ENCODE data around the gene ALKBH4.

Gene ALKBH4

DNA sequence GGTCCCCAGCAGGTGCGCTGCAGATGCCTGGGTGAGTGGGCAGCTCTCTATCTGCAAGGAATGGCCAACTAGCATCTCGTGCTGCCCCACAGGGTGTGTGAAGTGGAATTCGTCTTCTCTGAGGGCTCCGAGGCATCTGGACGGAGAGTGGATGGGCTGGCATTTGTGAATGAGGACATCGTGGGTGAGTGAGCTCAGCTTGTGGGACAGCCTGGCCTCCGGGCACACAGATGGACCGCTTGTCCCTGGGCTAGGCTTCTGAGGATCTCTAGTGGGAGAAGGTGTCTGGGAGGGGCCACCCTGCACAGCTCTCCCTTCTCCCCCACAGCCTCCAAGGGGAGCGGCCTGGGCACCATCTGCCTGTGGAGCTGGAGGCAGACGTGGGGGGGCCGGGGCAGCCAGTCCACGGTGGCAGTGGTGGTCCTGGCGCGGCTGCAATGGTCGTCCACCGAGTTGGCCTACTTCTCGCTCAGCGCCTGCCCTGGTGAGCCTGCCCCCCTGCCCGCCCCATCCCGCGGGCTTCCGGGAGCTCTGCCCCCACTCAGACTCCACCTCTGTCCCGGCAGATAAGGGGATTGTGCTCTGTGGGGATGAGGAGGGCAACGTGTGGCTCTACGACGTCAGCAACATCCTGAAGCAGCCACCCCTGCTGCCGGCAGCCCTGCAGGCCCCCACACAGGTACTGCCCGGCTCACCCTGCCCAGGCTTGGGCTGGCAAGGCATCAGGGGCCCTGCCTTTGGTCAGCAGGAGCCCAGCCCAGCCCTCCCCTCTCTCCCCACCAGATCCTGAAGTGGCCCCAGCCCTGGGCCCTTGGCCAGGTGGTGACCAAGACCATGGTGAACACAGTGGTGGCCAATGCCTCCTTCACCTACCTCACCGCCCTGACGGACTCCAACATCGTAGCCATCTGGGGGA, 7.7 kb upstream of the ALKBH4 start:
- no peak for DNase-seq (ENCODE audit: low spot score)
- Histone ChIP-seq H3K4me2 (ENCODE audit: insufficient read depth, low read length, poor library complexity, severe bottlenecking) (no peak overlapping the region), H3K14ac (ENCODE audit: low read length) (no peak overlapping the region)

GRCh38 chr7:102471791-102472125, 7.1 kb upstream of the ALKBH4 start:
- Histone ChIP-seq H3K27ac (replicated peaks; ENCODE audit: low read length) (no peak overlapping the region), H3K4ac (ENCODE audit: low read length) (no peak overlapping the region), H2BK15ac (ENCODE audit: low read length) (no peak overlapping the region), H4K8ac (ENCODE audit: low read depth, low read length) (no peak overlapping the region), H3K14ac (ENCODE audit: low read length) (no peak overlapping the region), H3K4me3 (ENCODE audit: low read length in 2 of 2) (peak overlapping the region in 1 of 2 donors; percentile 32), H3K9ac (ENCODE audit: low read depth, low read length, poor library complexity) (no peak overlapping the region), H3K23ac (ENCODE audit: low read depth, low read length, poor library complexity) (no peak overlapping the region), H2BK12ac (ENCODE audit: low read length) (no peak overlapping the region), H3K18ac (ENCODE audit: low read length) (no peak overlapping the region), H4K91ac (ENCODE audit: low read depth, low read length, poor library complexity) (no peak overlapping the region), H2BK120ac (ENCODE audit: low read depth, low read length) (no peak overlapping the region), H3K79me1 (ENCODE audit: low read depth, low read length) (peaks cover 9% of the 10 kb centered on the region), H2AFZ (ENCODE audit: low read length) (no peak overlapping the region), H3K27me3 (ENCODE audit: control insufficient read depth in 3 of 3, insufficient read depth in 3 of 3, low read depth in 1 of 3, low read length in 3 of 3) (no peaks in the 10 kb centered on the region), H3K4me2 (ENCODE audit: insufficient read depth, low read length, poor library complexity, severe bottlenecking) (no peak overlapping the region), H2AK5ac (ENCODE audit: low read depth, low read length) (no peak overlapping the region), H3K36me3 (replicated peaks in 1 of 2; ENCODE audit: control insufficient read depth in 2 of 2, insufficient read depth in 2 of 2, low read length in 2 of 2) (peaks cover 20 to 57% of the 10 kb centered on the region in 2 donors), H3K9me3 (replicated peaks in 1 of 2; ENCODE audit: control insufficient read depth in 2 of 2, insufficient read depth in 1 of 2, low read depth in 1 of 2, low read length in 2 of 2) (no peaks in the 10 kb centered on the region), H3K4me1 (ENCODE audit: control insufficient read depth in 2 of 2, insufficient read depth in 1 of 2, low read depth in 1 of 2, low read length in 2 of 2) (no peaks in the 10 kb centered on the region), H2BK5ac (ENCODE audit: low read length) (no peak overlapping the region)
- no peak for DNase-seq (ENCODE audit: low spot score)
- no CpG with 5 or more reads among the region's 6 CpGs for WGBS, 2 donors (ENCODE audit: extremely low coverage in 2 of 2, insufficient read length in 2 of 2, insufficient replicate concordance in 1 of 2)

More for the DNA sequence above, 7.7 kb upstream of the ALKBH4 start:
- Histone ChIP-seq H2AFZ (ENCODE audit: low read length) (no peak overlapping the region), H4K8ac (ENCODE audit: low read depth, low read length) (peak overlapping the region; percentile 65), H2BK5ac (ENCODE audit: low read length) (no peak overlapping the region), H2BK15ac (ENCODE audit: low read length) (no peak overlapping the region), H3K9me3 (replicated peaks in 1 of 2; ENCODE audit: control insufficient read depth in 2 of 2, insufficient read depth in 1 of 2, low read depth in 1 of 2, low read length in 2 of 2) (no peaks in the 10 kb centered on the region), H3K4me3 (ENCODE audit: low read length in 2 of 2) (peak overlapping the region; percentile 2 to 32), H3K36me3 (replicated peaks in 1 of 2; ENCODE audit: control insufficient read depth in 2 of 2, insufficient read depth in 2 of 2, low read length in 2 of 2) (peaks cover 20 to 55% of the 10 kb centered on the region in 2 donors), H3K18ac (ENCODE audit: low read length) (no peak overlapping the region), H2AK5ac (ENCODE audit: low read depth, low read length) (no peak overlapping the region), H3K27me3 (ENCODE audit: control insufficient read depth in 3 of 3, insufficient read depth in 3 of 3, low read depth in 1 of 3, low read length in 3 of 3) (no peaks in the 10 kb centered on the region), H3K4me1 (ENCODE audit: control insufficient read depth in 2 of 2, insufficient read depth in 1 of 2, low read depth in 1 of 2, low read length in 2 of 2) (no peaks in the 10 kb centered on the region), H3K4ac (ENCODE audit: low read length) (no peak overlapping the region), H4K91ac (ENCODE audit: low read depth, low read length, poor library complexity) (no peak overlapping the region), H2BK12ac (ENCODE audit: low read length) (no peak overlapping the region), H3K27ac (replicated peaks; ENCODE audit: low read length) (no peak overlapping the region), H3K9ac (ENCODE audit: low read depth, low read length, poor library complexity) (no peak overlapping the region), H2BK120ac (ENCODE audit: low read depth, low read length) (no peak overlapping the region), H3K23ac (ENCODE audit: low read depth, low read length, poor library complexity) (peak overlapping the region; percentile 80), H3K79me1 (ENCODE audit: low read depth, low read length) (peaks cover 9% of the 10 kb centered on the region)
- WGBS, 2 donors (ENCODE audit: extremely low coverage in 2 of 2, insufficient read length in 2 of 2, insufficient replicate concordance in 1 of 2), result no CpG with 5 or more reads among the region's 31 CpGs

DNA sequence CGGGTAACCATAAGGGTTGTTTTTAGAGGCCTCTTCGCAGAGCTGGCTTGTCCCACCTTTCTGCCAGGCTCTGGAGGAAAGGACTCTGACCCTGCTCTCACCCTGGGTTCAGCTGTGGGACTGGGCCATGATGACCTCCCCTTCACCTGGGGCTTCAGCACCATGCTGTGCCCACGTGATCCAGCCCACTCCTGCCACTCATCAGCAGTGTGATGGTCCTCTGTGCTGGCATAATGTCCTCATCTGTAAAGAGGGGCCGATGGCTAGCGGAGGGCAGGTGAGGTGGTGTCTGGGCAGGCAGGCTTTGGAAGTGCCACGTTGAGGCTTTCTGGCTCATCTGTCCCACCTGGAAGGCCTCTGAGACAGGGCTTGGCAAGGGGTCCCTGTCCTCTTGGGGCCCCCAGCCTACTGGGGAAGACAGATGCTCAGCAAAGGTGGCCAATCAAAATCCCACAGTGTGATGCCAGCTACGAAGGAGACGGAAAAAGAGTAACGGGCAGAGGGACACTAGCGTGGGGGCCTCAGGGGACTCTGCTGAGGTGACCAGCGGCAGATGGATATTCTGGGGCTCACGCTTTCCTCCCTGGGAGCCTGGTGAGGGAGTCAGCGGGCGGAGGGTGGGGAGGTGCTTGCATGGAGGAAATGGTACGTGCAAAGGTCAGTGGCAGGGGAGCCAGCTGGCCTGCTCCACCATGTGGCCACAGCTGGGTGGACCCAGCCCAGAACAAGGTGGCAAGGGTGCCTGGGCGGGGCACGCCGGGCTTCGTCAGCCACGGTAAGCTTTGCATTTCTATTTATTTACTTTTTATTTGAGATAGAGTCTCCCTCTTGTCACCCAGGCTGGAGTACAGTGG, 5.5 kb upstream of the ALKBH4 start:
- Histone ChIP-seq H2BK15ac (ENCODE audit: low read length) (no peak overlapping the region), H4K8ac (ENCODE audit: low read depth, low read length) (peak overlapping the region; percentile 43), H2BK5ac (ENCODE audit: low read length) (peak overlapping the region; percentile 24), H2BK120ac (ENCODE audit: low read depth, low read length) (no peak overlapping the region), H3K27ac (replicated peaks; ENCODE audit: low read length) (no peak overlapping the region), H3K27me3 (ENCODE audit: control insufficient read depth in 3 of 3, insufficient read depth in 3 of 3, low read depth in 1 of 3, low read length in 3 of 3) (no peaks in the 10 kb centered on the region), H3K23ac (ENCODE audit: low read depth, low read length, poor library complexity) (no peak overlapping the region), H3K18ac (ENCODE audit: low read length) (no peak overlapping the region), H3K4me1 (ENCODE audit: control insufficient read depth in 2 of 2, insufficient read depth in 1 of 2, low read depth in 1 of 2, low read length in 2 of 2) (peaks cover 3% of the 10 kb centered on the region in 2 donors), H3K9ac (ENCODE audit: low read depth, low read length, poor library complexity) (no peak overlapping the region), H3K4ac (ENCODE audit: low read length) (no peak overlapping the region), H2AFZ (ENCODE audit: low read length) (no peak overlapping the region), H3K4me2 (ENCODE audit: insufficient read depth, low read length, poor library complexity, severe bottlenecking) (no peak overlapping the region), H3K79me1 (ENCODE audit: low read depth, low read length) (peaks cover 11% of the 10 kb centered on the region), H2AK5ac (ENCODE audit: low read depth, low read length) (no peak overlapping the region), H2BK12ac (ENCODE audit: low read length) (no peak overlapping the region), H3K36me3 (replicated peaks in 1 of 2; ENCODE audit: control insufficient read depth in 2 of 2, insufficient read depth in 2 of 2, low read length in 2 of 2) (peaks cover 24 to 64% of the 10 kb centered on the region in 2 donors), H3K9me3 (replicated peaks in 1 of 2; ENCODE audit: control insufficient read depth in 2 of 2, insufficient read depth in 1 of 2, low read depth in 1 of 2, low read length in 2 of 2) (peaks cover 0 to 2% of the 10 kb centered on the region in 2 donors), H3K14ac (ENCODE audit: low read length) (peak overlapping the region; percentile 21), H4K91ac (ENCODE audit: low read depth, low read length, poor library complexity) (no peak overlapping the region), H3K4me3 (ENCODE audit: low read length in 2 of 2) (no peak overlapping the region)
- WGBS, 2 donors (ENCODE audit: extremely low coverage in 2 of 2, insufficient read length in 2 of 2, insufficient replicate concordance in 1 of 2), result no CpG with 5 or more reads among the region's 20 CpGs
- DNase-seq (ENCODE audit: low spot score), result no peak
